Lower leg skin (tissue), 4 donors: ENCODE measurements around the gene HCN2. TPM values are rescaled to one million over a fixed set of nuclear protein-coding genes. Genes with fewer than 3 reads are reported as not detected.

ENCODE experiments used
- DNase-seq, 2 donors: peaks; one replicate each; pipeline ENCODE4 v3.0.0-alpha.2; 2019; ENCODE audit warnings: low spot score in 2 of 2
- H3K4me3 ChIP-seq: fragments of 200-600 bp; sonication (generic); 2 replicates; pipeline ENCODE4 v1.5.1; 2017; ENCODE audit warnings: mild to moderate bottlenecking, low read depth; ENCODE audit not compliant: poor library complexity, severe bottlenecking
- POLR2A ChIP-seq, 2 donors: fragments of 450-650 bp; IDR thresholded peaks; one replicate each; pipeline ENCODE4 v1.6.1; 2016 to 2017; ENCODE audit warnings: antibody characterized with exemption in 2 of 2, mild to moderate bottlenecking in 1 of 2, moderate library complexity in 1 of 2
- WGBS, 2 donors: methylation state at CpG; one replicate each; pipeline ENCODE4 v1.1.5; 2018; 5-methylcytosine and 5-hydroxymethylcytosine counted together
- intact Hi-C: fragments of 100-400 bp; cut with DNase I; formaldehyde crosslinking; loops from one replicate; pipeline ENCODE4 v1.15.0; 2023; ENCODE audit warnings: low total_unique reads
- total RNA-seq, 4 donors: library from RNA; depleted of rRNA; stranded (reverse); fragments of >200 nt; gene quantifications; one replicate each; pipeline ENCODE4 v1.1.0, GENCODE V29; 2016
- TF ChIP-seq, protein P1 (sequence below), 3 donors: fragments of 450-650 bp; IDR thresholded peaks; one replicate each; pipeline ENCODE4 v1.5.1; 2016; ENCODE audit warnings: antibody characterized with exemption in 3 of 3, mild to moderate bottlenecking in 3 of 3, moderate library complexity in 2 of 3

Gene HCN2
- total RNA-seq, 4 donors from 2014 or later: 0.21 to 1.7 (median 1.1) TPM

DNA sequence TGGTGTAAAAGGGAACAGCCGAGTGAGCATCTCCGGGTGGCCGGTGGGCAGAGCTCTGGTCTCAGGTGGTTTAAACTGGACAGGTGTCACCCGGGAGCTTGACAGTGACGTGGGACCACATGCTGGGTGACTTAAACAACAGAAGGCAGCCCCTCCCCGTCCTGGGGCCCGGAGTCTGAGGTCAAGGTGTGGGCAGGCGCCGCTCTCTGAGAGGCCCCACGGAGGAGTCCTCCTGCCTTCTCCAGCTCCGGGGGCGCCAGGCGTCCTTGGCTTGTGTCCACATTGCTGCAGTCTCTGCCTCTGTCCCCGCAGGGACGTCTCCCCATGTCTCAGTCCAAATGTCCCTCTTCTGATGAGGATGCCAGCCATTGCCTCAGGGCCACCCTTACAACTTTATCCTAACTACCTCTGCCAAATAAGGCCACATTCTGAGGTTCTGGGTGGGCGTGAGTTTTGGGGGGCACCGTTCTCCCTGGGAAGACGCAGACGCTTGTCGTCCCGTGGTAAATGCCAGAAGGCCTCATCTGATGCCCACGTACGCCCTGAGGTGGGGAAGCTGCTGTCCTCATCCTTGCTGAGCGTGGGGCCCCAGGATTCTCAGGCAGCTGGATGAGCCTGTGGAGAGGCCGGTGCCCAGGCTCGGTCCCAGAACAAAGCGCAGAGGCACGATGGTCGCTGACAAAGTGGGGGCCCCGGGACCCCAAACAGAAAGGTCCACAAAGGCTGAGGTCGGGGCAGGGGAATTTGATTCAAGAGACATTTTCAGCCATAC is 32.9 kb upstream of the HCN2 start:
- intact Hi-C loops: no loop called here
- WGBS, 2 donors: 73 to 79% methylated on average over 31 of the region's 31 CpGs
- TF ChIP-seq POLR2A (IDR thresholded peaks at IDR 0.05): no peak

DNA sequence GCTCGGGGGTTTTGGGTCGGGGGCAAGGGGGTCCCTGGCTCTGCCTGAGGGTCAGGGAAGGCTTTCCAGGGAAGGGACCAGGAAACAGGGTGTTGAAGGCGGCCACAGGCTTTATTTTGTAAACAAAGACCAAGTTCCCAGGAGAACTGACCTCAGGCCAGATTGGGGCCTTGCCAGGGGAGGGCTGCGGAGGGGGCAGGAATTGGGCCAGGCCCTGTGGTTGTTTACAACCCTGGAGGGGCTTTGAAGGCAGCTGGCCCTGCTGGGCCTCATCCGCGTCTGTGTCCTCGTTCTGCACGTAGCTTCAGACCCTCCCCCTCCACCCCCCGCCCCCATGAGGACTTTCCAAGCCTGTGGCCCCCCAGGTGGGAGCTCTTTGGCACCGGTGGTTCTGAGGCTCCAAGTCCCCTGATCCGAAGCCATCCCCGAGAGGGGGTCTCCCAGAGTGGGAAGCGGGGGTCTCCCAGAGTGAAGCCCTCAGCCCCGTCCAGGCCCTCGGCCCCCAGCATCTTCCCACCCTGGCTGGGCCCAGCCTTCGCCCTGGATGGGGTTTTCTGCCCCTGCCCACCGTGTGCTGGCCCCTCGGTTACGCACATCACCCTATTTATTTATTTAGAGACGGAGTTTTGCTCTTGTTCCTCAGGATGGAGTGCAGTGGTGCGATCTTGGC is 30.8 kb upstream of the HCN2 start:
- TF ChIP-seq, protein P1, sequence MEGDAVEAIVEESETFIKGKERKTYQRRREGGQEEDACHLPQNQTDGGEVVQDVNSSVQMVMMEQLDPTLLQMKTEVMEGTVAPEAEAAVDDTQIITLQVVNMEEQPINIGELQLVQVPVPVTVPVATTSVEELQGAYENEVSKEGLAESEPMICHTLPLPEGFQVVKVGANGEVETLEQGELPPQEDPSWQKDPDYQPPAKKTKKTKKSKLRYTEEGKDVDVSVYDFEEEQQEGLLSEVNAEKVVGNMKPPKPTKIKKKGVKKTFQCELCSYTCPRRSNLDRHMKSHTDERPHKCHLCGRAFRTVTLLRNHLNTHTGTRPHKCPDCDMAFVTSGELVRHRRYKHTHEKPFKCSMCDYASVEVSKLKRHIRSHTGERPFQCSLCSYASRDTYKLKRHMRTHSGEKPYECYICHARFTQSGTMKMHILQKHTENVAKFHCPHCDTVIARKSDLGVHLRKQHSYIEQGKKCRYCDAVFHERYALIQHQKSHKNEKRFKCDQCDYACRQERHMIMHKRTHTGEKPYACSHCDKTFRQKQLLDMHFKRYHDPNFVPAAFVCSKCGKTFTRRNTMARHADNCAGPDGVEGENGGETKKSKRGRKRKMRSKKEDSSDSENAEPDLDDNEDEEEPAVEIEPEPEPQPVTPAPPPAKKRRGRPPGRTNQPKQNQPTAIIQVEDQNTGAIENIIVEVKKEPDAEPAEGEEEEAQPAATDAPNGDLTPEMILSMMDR (IDR thresholded peaks at IDR 0.05): no peak
- no peak for TF ChIP-seq POLR2A (IDR thresholded peaks at IDR 0.05)
- H3K4me3 ChIP-seq: no peak overlapping the region
- intact Hi-C loops: no loop called here
- 48 to 58% methylated on average over 14 to 20 of the region's 21 CpGs for WGBS, 2 donors
- DNase-seq: no peak

More for the DNA sequence above, 32.9 kb upstream of the HCN2 start:
- DNase-seq: no peak
- no peak overlapping the region for H3K4me3 ChIP-seq

DNA sequence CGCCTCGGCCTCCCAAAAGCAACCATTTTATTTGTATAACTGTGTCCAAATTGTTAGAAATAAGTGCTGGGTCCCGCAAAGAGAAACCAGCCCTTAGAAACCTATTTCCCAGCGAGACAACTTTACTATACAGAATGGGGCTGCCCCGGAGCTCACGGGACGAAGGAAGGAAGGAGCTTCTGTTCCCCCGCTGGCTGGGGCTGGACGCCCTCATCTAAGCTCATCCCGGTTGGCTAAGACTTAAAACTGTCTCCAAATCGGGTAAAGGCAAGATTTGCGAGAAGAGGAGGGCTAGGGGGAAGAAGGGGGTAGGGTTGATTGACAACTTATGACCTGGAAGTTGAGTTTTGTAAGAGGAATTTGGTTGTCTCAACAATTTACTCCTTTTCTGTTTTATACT is 29.6 kb upstream of the HCN2 start:
- DNase-seq: no peak
- H3K4me3 ChIP-seq: no peak overlapping the region
- intact Hi-C loops: no loop called here
- 75 to 76% methylated on average over 12 of the region's 12 CpGs for WGBS, 2 donors
- no peak for TF ChIP-seq POLR2A (IDR thresholded peaks at IDR 0.05)
- TF ChIP-seq, protein P1 (IDR thresholded peaks at IDR 0.05): no peak

DNA sequence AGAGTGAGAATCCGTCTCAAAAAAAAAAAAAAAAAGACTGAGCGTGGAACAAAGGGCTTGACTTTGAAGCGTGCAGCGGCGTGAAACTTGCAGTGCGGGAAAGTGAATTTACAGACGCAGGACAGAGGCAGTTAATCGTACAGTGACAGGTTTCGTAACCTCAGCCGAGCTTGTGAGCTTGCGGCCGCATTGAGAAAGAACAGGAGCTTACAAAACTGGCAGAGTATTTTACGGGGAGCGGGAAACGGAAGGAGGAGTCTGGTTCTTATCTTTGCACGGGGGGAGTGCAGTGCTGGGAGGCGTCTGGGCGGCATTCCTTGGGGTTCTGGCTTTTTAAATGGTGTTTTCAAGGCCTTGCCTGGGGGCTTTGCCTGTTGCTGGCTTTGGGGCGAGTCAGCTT is 23.3 kb upstream of the HCN2 start:
- intact Hi-C loops: no loop called here
- TF ChIP-seq POLR2A (IDR thresholded peaks at IDR 0.05): no peak
- no peak for DNase-seq
- WGBS, 2 donors: 36 to 48% methylated on average over 19 of the region's 19 CpGs
- no peak overlapping the region for H3K4me3 ChIP-seq

DNA sequence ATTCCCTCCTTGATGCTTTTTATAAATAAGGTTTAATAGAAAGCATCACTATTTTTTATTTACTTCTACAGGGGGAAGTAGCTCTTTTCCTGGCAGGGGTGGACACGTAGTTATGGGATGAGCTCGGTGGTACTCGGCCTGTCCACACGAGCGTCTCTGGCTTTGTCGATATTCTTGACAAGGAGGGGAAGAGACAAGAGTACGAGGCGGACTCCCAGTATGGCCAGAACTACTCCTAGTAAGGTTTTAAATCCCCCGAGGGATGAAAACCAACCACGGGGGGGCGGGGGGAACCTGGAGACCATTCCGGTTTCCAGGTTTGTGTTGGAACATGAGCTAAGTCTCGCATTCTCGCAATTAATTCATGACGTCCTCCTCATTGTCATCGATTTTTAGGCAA is 22.8 kb upstream of the HCN2 start:
- WGBS, 2 donors: 58 to 67% methylated on average over 16 of the region's 16 CpGs
- no peak for DNase-seq
- TF ChIP-seq, protein P1 (IDR thresholded peaks at IDR 0.05): no peak
- TF ChIP-seq POLR2A (IDR thresholded peaks at IDR 0.05): no peak
- intact Hi-C loops: no loop called here
- no peak overlapping the region for H3K4me3 ChIP-seq

DNA sequence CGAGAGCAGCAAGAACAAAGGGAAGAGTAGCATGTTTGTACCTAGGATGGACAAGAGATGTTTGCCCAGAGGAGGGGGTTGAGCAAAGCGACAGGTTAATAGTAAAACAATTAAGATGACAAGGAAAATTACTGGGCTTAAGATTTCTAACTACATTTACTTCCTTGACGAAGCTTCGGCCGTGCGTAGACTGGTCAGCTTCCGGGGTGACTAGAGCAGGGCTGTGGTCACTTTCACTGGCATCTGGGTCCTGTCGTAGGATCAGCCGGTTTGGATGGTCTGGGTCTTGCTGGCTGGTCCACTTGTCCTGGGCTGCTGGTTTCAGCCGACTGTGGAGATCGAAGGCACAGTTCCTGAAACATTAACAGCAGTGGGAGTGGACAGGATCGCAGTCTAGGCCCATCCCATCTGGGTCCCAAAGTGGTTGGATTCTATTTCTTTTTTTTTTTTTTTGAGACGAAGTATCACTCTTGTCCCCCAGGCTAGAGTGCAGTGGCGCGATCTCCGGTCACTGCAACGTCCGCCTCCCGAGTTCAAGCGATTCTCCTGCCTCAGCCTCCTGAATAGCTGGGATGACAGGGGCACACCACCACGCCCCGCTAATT is 22.3 kb upstream of the HCN2 start:
- no peak overlapping the region for H3K4me3 ChIP-seq
- TF ChIP-seq, protein P1 (IDR thresholded peaks at IDR 0.05): no peak
- TF ChIP-seq POLR2A (IDR thresholded peaks at IDR 0.05): no peak
- DNase-seq: no peak
- intact Hi-C loops: no loop called here
- WGBS, 2 donors: 86 to 89% methylated on average over 17 to 22 of the region's 22 CpGs
